ENCODE results near the gene PDLIM5. TPM values are rescaled to one million over a fixed set of nuclear protein-coding genes. Genes with fewer than 3 reads are reported as not detected.

Gene PDLIM5
- polyA plus RNA-seq, 1 donor (not counting 4 experiments of a cell fraction or from before 2014, with no cell fraction given), result 112 TPM

- Histone ChIP-seq H3K27ac (ENCODE audit: control insufficient read depth, insufficient read depth, low read length) (no peak overlapping the region), H3K36me3 (ENCODE audit: control insufficient read depth in 2 of 2, extremely low read depth in 1 of 2, insufficient read depth in 2 of 2, low read length in 2 of 2) (no peaks in the 10 kb centered on the region), H3K9ac (ENCODE audit: control insufficient read depth, extremely low read depth, insufficient read depth, low read length) (no peak overlapping the region), H3K4me2 (ENCODE audit: control insufficient read depth, extremely low read depth, insufficient read depth, low read depth, low read length) (no peak overlapping the region), H3K9me3 (ENCODE audit: control insufficient read depth, low read depth, low read length) (no peaks in the 10 kb centered on the region), H3K9me1 (ENCODE audit: control insufficient read depth, extremely low read depth, insufficient read depth, low read length) (no peaks in the 10 kb centered on the region), H3K79me2 (ENCODE audit: control insufficient read depth, insufficient read depth, low read length) (no peaks in the 10 kb centered on the region), H3K27me3 (ENCODE audit: control insufficient read depth, extremely low read depth, insufficient read depth, low read length) (no peaks in the 10 kb centered on the region), H4K20me1 (ENCODE audit: control insufficient read depth, extremely low read depth, insufficient read depth, low read length) (no peaks in the 10 kb centered on the region), H3K4me3 (ENCODE audit: control insufficient read depth in 2 of 3, extremely low read depth in 1 of 3, insufficient read depth in 2 of 3, low read depth in 1 of 3, low read length in 3 of 3) (no peak overlapping the region), H3K4me1 (ENCODE audit: control insufficient read depth, extremely low read depth, insufficient read depth, low read length) (peaks cover 9% of the 10 kb centered on the region), H2AFZ (ENCODE audit: control insufficient read depth, low read length) (no peak overlapping the region)
- no peak for DNase-seq (ENCODE audit: low read depth, low spot score)
- no peak for FAIRE-seq
- no peak for TF ChIP-seq CTCF (optimal IDR thresholded peaks at IDR 0.05 in 1 of 3, IDR thresholded peaks at IDR 0.05 in 1 of 3, conservative IDR thresholded peaks at IDR 0.05 in 1 of 3; ENCODE audit: extremely low read depth in 1 of 3, insufficient read depth in 2 of 3, low read length in 3 of 3)
- TF ChIP-seq EZH2 (IDR thresholded peaks at IDR 0.05; ENCODE audit: low read length), result no peak
- dilution Hi-C loops (cut with MboI; ENCODE audit: extremely low pct_ligation_motif_present, low sequenced_read_pairs), result no loop called here
These were observed 9.9 kb upstream of the PDLIM5 start for GRCh38 chr4:94441838-94442237.

DNA sequence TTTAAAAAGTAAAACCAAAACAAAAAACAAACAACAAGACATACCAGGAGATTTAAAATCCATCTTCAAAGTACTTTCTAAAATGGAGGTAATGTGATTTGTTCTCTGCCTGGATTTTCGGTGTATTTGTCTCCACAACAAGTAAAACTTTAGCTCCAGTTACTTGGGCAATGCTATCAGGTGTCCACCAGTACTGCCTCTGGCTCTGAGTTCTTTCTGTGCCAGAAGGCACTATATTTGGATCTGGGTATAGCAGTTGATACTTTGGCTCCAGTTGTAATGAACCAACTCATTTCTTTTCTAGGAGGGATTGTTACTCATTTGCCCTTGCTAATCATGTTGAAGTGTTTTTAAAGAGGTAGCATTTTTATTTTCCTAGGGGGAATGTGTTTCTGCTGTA lies 9.5 kb upstream of the PDLIM5 start:
- no peaks in the 10 kb centered on the region for H3K79me2 ChIP-seq (ENCODE audit: control insufficient read depth, insufficient read depth, low read length)
- FAIRE-seq (no peak), DNase-seq (ENCODE audit: low read depth, low spot score) (no peak)
- no peak overlapping the region for H2AFZ ChIP-seq (ENCODE audit: control insufficient read depth, low read length)
- no peak overlapping the region for H3K4me3 ChIP-seq (ENCODE audit: control insufficient read depth in 2 of 3, extremely low read depth in 1 of 3, insufficient read depth in 2 of 3, low read depth in 1 of 3, low read length in 3 of 3)
- no peaks in the 10 kb centered on the region for H3K9me1 ChIP-seq (ENCODE audit: control insufficient read depth, extremely low read depth, insufficient read depth, low read length)
- H3K27me3 ChIP-seq (ENCODE audit: control insufficient read depth, extremely low read depth, insufficient read depth, low read length), result no peaks in the 10 kb centered on the region
- H3K4me1 ChIP-seq (ENCODE audit: control insufficient read depth, extremely low read depth, insufficient read depth, low read length), result peaks cover 13% of the 10 kb centered on the region
- H3K27ac ChIP-seq (ENCODE audit: control insufficient read depth, insufficient read depth, low read length), result no peak overlapping the region
- no peaks in the 10 kb centered on the region for H3K36me3 ChIP-seq (ENCODE audit: control insufficient read depth in 2 of 2, extremely low read depth in 1 of 2, insufficient read depth in 2 of 2, low read length in 2 of 2)
- TF ChIP-seq EZH2 (IDR thresholded peaks at IDR 0.05; ENCODE audit: low read length) (no peak), CTCF (optimal IDR thresholded peaks at IDR 0.05 in 1 of 3, IDR thresholded peaks at IDR 0.05 in 1 of 3, conservative IDR thresholded peaks at IDR 0.05 in 1 of 3; ENCODE audit: extremely low read depth in 1 of 3, insufficient read depth in 2 of 3, low read length in 3 of 3) (no peak)
- no peak overlapping the region for H3K4me2 ChIP-seq (ENCODE audit: control insufficient read depth, extremely low read depth, insufficient read depth, low read depth, low read length)
- no peak overlapping the region for H3K9ac ChIP-seq (ENCODE audit: control insufficient read depth, extremely low read depth, insufficient read depth, low read length)
- no peaks in the 10 kb centered on the region for H4K20me1 ChIP-seq (ENCODE audit: control insufficient read depth, extremely low read depth, insufficient read depth, low read length)
- H3K9me3 ChIP-seq (ENCODE audit: control insufficient read depth, low read depth, low read length), result no peaks in the 10 kb centered on the region
- dilution Hi-C loops (cut with MboI; ENCODE audit: extremely low pct_ligation_motif_present, low sequenced_read_pairs), result no loop called here
